Measurements from ENCODE around the gene VSNL1.

VSNL1 gene

DNA sequence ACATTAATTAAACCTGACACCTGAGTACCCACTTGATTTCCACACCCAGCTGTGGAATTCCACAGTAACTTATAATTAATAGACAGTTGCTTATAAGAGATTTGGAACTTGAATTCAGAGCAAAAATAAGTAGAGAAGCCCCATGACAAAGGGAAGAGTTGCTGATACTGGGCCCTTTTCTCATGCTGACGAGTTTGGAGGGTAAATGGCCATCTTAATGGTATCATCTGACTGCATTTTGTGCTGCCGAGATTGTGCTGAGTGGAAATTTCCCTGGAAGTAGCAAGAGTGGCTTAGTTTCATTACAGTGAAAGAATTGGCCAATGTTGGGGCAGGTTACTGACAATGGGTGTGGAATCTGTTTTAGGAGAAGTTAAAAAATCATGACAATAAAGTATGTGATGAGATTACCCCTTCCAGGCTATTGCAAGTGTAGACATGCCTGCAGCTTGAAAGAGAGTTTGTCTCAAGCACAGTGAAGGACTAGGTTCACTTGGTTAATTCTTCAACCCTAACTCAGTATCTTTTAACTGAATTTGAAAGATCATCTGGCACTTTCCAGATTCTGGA lies 49.9 kb downstream of the VSNL1 start:
- no peak for DNase-seq (ENCODE audit: extremely low read depth, insufficient read length)
- Histone ChIP-seq H3K27me3 (replicated peaks; ENCODE audit: control insufficient read depth, insufficient read depth, low read length) (no peaks in the 10 kb centered on the region), H3K36me3 (ENCODE audit: control insufficient read depth, insufficient read depth, low read length) (no peaks in the 10 kb centered on the region), H3K4me3 (replicated peaks; ENCODE audit: low read depth, low read length) (no peak overlapping the region)
- TF ChIP-seq, protein P1, sequence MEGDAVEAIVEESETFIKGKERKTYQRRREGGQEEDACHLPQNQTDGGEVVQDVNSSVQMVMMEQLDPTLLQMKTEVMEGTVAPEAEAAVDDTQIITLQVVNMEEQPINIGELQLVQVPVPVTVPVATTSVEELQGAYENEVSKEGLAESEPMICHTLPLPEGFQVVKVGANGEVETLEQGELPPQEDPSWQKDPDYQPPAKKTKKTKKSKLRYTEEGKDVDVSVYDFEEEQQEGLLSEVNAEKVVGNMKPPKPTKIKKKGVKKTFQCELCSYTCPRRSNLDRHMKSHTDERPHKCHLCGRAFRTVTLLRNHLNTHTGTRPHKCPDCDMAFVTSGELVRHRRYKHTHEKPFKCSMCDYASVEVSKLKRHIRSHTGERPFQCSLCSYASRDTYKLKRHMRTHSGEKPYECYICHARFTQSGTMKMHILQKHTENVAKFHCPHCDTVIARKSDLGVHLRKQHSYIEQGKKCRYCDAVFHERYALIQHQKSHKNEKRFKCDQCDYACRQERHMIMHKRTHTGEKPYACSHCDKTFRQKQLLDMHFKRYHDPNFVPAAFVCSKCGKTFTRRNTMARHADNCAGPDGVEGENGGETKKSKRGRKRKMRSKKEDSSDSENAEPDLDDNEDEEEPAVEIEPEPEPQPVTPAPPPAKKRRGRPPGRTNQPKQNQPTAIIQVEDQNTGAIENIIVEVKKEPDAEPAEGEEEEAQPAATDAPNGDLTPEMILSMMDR (IDR thresholded peaks at IDR 0.05; ENCODE audit: insufficient read depth, low read length, poor library complexity, severe bottlenecking): no peak

DNA sequence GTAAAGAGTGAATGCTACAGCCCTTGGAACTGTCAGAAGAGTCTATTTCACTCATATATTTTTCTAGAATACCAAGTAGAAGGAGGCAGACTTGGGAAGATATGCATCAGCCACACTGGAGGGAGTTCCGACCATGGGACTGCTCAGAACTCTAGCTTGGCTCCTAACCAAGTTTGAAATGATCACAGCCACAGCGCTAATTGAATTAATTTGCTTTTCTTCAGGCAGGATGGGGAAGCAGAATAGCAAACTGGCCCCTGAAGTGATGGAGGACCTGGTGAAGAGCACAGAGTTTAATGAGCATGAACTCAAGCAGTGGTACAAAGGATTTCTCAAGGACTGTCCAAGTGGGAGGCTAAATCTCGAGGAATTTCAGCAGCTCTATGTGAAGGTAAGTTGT lies 51.4 kb downstream of the VSNL1 start:
- TF ChIP-seq, protein P1 (IDR thresholded peaks at IDR 0.05; ENCODE audit: insufficient read depth, low read length, poor library complexity, severe bottlenecking): no peak
- Histone ChIP-seq H3K36me3 (ENCODE audit: control insufficient read depth, insufficient read depth, low read length) (no peaks in the 10 kb centered on the region), H3K27me3 (replicated peaks; ENCODE audit: control insufficient read depth, insufficient read depth, low read length) (no peaks in the 10 kb centered on the region), H3K4me3 (replicated peaks; ENCODE audit: low read depth, low read length) (no peak overlapping the region)
- DNase-seq (ENCODE audit: extremely low read depth, insufficient read length): no peak

GRCh38 chr2:17592731-17593409 lies 52.4 kb downstream of the VSNL1 start:
- no peaks in the 10 kb centered on the region for H3K36me3 ChIP-seq (ENCODE audit: control insufficient read depth, insufficient read depth, low read length)
- no peaks in the 10 kb centered on the region for H3K27me3 ChIP-seq (replicated peaks; ENCODE audit: control insufficient read depth, insufficient read depth, low read length)
- TF ChIP-seq, protein P1 (IDR thresholded peaks at IDR 0.05; ENCODE audit: insufficient read depth, low read length, poor library complexity, severe bottlenecking): no peak
- no peak overlapping the region for H3K4me3 ChIP-seq (replicated peaks; ENCODE audit: low read depth, low read length)
- DNase-seq (ENCODE audit: extremely low read depth, insufficient read length): no peak

DNA sequence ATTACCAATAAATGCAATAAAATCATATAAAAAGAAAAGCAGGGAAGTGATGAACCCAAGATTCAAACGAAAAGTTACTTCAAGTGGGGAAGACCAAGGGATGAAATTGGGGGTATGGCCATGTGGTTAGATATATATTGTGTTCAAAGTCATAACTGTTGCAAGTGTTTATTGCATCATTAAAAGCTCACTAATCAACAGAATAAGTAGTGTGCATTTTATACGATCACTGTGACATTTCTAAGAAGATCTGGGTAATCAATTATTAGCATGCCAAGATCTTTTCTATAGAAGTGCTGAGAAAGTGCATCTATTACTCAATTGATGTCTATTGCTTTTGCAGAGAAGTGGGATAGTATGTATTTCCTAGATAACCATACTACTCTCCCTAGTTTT lies 52.9 kb downstream of the VSNL1 start:
- H3K27me3 ChIP-seq (replicated peaks; ENCODE audit: control insufficient read depth, insufficient read depth, low read length): no peaks in the 10 kb centered on the region
- no peak for DNase-seq (ENCODE audit: extremely low read depth, insufficient read length)
- no peak overlapping the region for H3K4me3 ChIP-seq (replicated peaks; ENCODE audit: low read depth, low read length)
- H3K36me3 ChIP-seq (ENCODE audit: control insufficient read depth, insufficient read depth, low read length): no peaks in the 10 kb centered on the region
- TF ChIP-seq, protein P1 (IDR thresholded peaks at IDR 0.05; ENCODE audit: insufficient read depth, low read length, poor library complexity, severe bottlenecking): no peak

DNA sequence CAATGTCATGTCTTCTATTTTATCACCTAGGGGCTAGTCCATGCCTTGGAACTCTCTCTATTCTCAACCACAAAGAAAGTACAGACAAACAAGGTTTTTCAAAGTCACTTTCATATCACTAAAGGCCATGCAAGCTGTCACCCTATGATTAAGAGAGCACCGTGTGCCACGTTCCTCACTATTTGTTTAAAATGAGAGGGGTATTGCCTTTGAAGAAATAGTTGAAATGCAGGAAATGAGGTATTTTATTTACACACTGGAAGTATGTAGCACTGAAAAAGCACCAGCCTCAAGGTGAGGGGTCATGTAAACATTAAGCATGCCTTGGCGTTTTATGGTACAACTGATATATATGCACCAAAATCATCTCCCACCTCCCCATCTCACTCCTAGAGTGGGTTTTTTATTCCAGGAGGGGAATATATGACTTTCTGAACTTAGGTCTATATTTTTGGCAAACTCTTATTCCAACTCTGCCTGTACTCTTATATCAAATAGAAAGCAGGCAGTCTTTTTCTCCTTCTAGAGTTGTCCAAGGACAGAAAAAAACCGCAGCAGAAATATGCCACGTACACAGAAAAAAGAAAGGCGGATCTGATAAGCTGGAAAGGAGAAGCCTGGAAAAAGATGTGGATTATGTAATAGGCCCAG lies 53.5 kb downstream of the VSNL1 start:
- no peaks in the 10 kb centered on the region for H3K27me3 ChIP-seq (replicated peaks; ENCODE audit: control insufficient read depth, insufficient read depth, low read length)
- H3K4me3 ChIP-seq (replicated peaks; ENCODE audit: low read depth, low read length): no peak overlapping the region
- H3K36me3 ChIP-seq (ENCODE audit: control insufficient read depth, insufficient read depth, low read length): no peaks in the 10 kb centered on the region
- TF ChIP-seq, protein P1 (IDR thresholded peaks at IDR 0.05; ENCODE audit: insufficient read depth, low read length, poor library complexity, severe bottlenecking): no peak
- no peak for DNase-seq (ENCODE audit: extremely low read depth, insufficient read length)
